ENCODE results near the gene PDIA2.
"Not testable (repeated sequence)": the region's sequence is repeated elsewhere in the genome, so short reads cannot be mapped to it uniquely, and the experiment has no call there.

The PDIA2 gene

DNA sequence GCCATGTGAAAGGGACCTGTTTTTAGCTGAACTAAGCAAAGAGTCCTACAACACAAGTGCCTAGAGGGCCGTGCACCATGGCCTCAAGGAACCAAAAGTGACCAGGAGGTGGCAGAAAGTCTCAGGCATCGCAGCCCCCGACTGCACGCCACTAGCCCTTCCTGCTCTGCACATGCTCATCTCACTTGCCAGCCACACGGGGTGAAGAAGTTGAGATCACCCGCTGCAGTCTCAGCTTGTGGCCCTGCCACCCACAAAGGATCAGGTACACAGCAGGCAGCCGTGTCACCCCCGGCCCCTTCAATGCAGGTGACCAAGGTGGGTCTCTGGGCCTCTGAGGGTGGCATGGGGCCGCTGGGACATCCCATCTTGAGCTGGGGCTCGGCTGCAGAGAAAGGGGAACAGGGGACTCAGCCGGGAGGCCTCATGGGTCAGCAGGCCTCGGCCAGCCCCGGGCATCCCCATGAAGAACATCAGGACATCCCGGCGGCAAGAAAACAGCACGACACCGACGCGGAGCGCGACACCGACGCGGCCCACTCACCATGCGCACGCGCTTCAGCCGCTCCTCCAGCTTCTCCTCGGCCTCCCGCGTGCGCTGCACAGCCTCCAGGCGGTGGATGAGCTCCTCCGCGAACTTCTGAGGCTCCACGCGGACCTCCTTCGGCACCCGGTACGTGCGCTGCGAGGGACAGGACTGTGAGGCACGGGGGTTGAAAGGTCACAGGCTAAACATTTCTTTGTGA is 21.0 kb downstream of the PDIA2 start:
- no peak for DNase-seq

DNA sequence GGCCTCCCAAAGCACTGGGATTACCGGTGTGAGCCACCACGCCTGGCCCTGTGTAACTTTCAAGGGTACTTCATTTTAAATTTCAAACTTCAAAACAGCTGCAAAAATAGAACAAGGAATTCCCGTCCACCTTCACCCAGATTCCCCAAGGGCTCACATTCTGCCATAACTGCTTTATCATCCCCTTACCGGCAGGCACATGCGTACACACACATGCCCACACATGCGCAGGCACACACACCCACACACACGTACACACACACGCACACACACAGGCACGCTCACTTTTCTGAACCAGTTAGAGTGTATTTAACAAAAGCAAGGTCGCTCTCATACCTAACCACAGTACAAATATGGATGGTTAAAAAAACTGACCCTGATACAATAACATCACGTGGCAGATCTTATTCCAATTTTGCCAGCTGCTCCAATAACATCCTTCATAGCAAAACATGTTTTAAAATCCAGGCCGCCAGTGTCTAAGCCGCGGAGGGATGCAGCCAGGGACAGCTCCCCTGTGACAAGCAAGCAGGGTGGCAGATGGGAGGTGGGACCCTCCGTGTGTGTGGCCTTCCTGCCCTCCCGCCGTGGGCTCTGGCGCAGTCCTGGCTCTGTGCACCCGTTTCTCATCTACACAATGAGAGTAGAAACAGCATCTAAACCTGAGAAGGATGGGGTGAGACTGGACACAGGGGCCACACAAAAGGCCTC is 23.1 kb downstream of the PDIA2 start:
- no peak for DNase-seq

DNA sequence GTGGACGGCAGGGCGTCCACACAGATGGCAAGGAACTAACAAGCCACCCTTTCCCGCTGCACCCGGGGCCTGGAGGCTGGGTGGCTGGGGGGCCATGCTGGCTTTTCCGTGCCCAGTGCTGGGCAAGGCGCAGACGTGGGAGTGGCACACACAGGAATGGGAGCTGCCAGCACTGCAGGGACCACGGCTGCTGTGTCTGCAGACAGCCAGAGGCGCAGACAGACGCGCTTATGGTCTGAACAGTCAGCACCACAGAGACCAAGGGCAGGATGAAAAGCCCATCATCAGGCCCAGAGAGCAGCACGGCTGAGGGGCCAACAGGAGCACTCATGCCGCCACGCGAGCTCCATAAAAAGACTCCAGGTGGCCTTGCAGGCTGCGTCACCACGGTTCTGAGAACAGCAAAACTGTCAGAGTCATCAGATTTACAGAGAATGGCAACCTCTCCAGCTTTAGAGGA is 24.0 kb downstream of the PDIA2 start:
- no peak for DNase-seq

DNA sequence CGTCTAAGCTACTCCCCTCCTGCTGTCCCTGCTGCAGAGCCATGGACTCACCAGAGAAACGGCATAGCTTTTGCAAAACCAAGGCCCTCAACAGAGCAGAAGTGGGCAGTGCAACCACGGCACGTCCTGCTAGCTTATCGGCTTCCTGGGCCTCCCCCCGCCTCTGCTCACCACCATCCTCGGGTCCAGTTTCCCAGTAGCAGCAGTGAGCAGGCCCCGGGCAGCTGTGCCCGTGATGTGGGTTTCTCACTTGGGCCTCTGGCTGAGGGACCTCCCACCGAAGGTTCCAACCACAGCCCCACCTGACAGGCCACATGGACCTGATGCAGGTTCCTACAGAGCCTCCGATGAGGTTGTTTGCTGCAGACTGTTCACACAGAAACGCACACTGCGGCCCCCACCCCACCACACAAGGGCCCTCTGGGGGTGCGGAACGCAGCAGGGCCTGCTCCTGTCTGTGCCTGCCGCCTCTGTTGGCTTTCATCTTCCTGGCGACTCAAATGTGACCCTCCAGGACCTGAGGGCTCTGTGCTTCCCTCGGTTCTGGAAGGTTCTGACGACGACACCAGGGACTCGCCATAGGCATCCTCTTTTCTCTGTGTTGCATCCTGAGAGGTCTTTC is 24.8 kb downstream of the PDIA2 start:
- DNase-seq, result no peak

DNA sequence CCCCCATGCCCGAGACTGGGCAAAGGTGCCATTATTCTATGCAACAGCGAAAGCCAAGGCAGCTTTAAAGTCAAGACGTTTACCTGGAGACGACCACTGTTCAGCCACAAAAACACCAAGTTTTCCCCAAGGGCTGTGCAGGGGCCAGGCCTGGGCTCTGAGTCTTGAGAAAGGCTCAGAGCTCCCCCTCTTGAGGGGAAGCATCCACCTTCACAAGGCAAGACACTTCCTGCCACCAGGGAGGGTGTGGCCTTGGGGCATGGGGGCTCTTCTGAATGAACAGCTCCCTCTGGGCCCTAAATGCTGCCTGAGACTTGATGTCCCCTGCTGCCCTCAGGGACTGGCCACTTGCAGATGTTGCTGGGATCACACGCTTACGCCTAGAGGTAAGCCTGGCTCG is 26.5 kb downstream of the PDIA2 start:
- no peak for DNase-seq

DNA sequence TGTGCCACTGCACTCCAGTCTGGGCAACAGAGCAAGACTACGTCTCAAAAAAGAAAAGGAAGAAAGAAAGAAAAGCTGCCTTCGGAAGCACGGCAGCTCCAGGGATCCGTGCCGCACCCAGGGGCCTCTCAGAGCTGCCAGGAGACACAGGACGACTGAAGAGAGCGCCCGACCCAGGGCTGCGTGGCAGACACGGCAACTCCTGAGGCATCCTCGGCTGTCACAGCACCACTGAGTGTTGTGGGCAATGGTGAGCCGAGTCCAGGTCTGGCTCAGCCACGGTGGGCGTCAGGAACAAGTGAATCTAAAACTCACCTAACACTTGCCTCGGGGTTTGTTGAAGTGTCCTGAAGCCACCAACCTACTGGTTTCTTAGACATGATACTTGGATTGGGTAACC is 28.8 kb downstream of the PDIA2 start:
- no peak for DNase-seq

DNA sequence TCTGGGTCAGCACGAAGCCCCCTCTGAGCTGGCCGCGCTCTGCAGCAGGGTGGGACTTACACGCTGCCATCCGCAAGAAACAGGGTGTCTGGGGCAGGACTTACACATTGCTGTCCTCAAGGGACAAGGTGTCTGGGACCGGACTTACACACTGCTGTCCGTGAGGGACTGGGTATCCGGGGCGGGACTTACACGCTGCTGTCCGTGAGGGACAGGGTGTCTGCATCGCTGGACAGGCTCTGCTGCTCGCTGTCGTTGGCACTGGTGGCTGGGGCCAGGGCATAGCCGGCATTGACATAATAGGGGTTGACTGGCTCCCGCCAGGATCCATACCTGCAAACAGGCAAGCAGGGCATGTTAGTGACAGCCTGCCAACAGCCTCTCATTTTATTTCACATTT is 31.4 kb downstream of the PDIA2 start:
- DNase-seq, result no peak

DNA sequence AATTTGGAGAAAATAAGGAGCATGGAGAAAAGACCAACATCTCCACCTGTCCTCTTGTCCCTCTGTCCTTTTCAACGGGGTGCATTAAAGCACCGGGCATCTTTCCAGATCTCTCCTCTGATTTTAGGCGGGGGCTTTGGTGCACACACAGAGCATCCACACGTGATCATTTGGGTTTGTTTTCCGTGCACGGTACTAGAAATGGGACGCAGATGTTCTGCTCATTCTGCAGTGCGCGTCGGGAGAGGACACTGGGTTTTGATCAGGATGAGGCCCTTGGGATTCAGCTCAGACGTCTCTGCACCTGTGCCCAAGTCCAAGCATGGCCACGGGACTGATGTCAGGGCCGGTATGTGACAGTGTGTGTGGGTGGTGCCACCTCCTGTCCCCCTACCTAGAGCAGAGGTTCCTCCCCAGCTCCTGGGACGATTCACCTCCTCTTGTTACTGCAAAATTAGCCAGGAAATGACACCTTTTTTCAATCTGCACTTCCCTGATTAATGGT is 31.9 kb downstream of the PDIA2 start:
- no peak for DNase-seq

DNA sequence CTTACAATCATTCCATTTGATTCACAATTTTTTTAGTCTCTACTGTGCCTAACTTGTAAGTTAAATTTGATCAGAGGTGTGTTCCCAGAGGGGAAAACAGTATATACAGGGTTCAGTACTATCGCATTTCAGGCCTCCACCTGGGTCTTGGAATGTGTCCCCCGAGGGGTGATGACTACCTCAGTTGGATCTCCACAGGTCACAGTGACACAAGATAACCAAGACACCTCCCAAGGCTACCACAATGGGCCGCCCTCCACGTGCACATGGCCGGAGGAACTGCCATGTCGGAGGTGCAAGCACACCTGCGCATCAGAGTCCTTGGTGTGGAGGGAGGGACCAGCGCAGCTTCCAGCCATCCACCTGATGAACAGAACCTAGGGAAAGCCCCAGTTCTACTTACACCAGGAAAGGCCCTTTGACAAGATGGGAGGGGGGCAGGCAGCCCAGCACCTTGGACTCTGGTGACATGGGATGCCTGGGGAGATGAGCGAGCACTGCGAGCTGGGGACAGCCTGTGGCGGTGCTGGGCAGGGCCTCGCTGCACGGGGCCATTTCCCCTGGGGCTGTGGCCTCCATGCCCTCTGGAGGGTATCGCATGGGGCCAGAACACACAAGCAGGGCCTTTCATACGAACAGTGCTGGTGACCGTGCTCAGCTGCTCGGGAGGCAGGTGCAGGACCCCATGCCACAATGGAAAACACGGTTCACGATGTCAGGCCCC is 33.9 kb downstream of the PDIA2 start:
- DNase-seq, result no peak

DNA sequence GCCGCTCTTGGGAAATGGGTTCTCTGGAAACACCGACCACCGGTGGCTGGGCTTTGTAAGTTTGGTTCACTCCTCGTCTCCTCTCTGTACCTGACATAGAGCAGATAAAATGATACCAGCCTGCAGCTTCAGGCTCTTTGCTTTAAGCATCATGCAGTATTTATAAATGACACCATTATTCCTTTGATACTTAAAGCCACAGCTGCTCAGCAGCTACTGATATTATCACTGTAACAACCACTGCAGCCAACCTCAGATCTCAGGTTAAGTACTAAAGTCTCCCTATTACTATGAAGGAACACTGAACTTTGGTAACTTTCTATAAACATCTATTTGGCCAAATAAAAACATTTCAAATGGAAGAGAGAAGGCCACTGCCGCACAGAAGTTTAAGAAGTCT is 34.6 kb downstream of the PDIA2 start:
- DNase-seq, result no peak

DNA sequence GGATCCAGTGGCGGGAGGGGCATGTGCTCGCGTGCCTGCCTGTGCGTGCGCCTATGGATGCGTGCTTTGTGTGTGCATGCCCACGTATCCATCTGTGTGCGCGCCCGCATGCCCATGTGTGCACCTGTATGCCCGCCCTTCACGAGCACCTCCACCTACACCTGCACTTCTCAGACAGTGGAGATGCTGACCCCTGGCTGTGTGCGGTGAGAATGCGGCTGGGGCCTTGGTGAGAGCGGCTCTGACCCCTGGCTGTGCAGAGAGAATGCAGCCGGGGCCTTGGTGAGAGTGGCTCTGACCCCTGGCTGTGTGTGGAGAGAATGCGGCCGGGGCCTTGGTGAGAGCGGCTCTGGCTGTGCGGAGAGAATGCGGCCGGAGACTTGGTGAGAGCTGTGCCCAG is 35.7 kb downstream of the PDIA2 start:
- DNase-seq, result no peak

DNA sequence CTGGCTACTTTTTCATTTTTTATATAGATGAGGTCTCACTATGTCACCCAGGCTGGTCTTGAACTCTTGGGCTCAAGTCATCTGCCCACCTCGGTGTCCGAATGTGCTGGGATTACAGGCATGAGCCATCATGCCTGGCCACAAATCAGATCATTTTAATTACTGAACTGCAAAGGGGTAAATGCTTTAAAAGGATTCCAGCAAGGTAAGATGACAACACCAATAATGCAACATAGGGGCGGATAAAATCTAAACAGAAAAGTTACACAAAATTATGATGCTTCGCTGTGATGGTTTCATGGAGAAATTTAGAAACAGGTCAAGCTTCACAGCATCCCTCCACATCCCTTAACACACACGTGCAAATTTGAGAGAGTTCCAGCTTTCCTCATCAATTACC is 37.2 kb downstream of the PDIA2 start:
- DNase-seq, result no peak

DNA sequence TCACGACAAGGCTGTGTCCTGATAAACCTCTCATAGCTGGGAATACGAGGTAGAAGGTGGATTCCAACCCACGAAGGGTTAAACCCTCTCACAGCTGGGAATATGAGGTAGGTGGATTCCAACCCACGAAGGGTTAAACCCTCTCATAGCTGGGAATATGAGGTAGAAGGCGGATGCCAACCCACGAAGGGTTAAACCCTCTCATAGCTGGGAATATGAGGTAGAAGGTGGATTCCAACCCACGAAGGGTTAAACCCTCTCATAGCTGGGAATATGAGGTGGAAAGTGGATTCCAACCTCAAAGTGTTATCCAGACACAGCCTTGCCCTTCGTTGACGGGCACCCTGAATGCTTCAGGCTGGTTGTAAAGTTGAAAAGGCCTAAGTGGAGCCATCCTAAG is 38.6 kb downstream of the PDIA2 start:
- DNase-seq, result no peak

DNA sequence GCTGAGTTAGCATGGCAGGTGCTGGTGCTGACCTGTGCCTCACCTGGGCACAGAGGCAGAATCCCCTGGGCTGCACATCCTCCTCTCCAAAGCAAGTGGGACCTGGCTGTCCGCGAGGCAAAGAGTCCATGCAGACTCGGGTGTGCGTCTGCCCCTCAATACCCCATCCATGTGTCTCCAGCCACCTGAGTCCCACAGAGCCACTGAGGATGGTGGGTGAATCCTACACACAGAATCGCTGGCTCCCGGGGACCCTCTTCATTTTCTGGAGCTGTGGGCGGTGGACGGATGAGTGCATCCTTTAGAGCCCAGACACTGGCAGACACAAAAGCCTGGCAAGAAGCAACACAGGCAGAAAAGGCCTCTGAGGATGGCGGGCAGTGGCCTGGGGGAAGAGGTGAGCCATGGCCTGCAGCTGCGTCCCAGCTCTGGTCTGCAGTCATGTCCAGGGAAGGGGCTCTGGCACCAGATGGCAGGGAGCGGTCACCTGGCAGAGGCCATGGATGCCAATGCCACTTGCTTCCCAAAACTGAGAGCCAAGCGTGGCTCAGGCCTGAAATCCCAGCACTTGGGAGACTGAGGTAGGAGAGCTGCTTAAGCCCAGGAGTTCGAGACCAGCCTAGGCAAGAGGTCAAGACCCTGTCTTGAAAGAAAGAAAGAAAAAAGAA is 39.6 kb downstream of the PDIA2 start:
- no peak for DNase-seq

DNA sequence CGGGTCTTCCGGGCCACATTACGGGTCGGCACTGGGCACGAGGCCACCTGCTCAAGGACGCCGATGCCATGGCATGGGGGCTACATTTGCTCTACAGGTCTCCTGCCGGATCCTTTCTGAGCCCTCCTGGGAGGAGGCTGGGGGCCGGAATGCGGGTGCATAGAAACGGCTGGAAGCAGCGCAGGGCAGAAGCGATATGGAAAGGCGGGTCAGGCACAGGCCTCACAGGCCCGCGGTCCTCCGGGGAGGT is 41.2 kb downstream of the PDIA2 start:
- DNase-seq, result no peak

DNA sequence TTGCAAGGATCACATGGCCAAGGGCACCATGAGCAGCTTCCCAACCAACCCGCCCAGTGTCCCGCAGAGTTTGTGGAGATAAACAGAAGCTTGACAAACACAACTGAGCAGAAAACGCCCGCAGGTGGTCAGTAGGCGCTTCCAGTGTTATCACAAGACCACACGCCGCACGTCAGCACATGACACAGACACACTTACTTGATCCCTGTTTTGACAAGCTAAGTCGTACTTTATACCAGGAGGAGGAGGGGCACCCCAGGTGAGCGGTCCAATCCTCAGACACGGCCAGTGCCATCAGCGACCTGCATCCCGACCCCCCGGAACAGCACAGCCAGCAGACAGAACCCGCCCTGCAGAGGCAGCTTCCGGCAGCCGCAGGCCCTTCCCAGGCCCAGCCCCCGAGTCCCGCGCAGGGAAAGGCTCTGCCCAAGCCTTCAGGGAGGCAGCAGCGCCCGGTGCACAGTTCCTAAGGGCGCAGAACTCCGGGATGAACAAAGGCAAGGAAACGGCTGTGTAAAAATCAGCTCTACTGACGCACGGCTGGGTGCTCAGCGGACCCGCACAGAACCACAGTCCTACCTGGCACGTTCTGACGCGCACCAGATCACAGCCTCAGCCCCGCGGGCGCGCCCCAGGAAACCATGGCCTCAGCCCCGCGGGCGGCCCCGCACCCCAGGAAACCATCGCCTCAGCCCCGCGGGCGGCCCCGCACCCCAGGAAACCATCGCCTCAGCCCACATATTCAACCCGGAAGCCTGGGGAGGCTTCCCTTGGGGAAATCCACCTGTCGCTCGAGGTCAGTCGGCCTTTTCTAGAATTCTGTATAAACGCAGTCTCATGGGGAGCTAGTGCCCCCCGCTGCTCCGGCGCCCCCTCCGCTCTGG is 41.7 kb downstream of the PDIA2 start:
- DNase-seq, result no peak

DNA sequence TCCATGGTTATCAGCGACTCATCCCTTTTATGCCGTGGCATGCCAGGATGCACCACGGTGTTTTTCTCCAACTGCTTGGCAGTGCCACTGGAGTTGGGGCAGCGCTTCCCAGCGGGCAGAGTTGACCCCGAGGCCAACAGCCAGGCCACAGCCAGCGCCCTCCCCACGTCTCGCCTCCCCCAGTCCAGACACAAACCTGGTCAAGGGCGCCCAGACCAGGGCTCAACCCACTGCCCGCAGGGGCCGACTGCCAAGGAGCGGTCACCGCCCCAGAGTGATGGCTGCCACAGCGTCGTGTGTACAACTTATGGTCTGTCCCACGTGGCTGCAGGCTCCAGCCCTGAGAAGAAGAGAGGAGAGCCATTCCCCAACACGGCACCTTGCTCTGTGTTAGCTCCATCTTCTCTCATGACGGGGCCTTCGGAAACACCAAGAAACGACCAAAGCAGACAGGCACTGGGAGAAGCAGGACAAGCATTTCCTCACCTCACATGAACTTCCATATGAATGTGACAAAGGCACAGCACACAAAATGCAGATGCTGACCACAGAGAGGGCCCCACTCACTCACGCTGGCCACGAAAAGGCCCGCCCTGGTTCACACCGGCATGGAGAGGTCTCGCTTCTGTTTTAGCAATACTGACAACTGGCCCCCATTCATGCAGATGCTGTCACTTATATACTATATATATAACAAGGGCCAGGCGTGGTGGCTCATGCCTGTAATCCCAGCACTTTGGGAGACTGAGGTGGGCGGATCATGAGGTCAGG is 42.6 kb downstream of the PDIA2 start:
- DNase-seq, result no peak

DNA sequence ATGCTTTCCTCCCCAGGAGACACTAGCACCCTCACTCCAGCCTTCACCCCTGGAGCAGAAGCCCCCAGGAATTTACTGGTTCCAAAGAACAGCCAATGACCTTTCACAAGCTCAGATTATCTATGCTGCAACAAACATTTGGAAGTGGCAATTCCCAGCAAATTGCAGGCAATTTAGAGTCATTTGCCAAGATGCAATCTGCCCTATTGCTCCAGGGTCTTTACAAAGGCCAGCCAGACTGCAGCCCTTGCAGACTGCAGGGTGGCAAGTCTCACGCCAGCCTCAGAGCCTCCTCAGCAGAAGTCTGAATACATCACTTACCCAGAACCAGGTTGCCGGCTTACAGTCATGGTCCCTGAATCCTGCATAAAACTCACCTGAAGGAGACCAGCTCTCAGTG is 47.8 kb downstream of the PDIA2 start:
- no peak for DNase-seq

DNA sequence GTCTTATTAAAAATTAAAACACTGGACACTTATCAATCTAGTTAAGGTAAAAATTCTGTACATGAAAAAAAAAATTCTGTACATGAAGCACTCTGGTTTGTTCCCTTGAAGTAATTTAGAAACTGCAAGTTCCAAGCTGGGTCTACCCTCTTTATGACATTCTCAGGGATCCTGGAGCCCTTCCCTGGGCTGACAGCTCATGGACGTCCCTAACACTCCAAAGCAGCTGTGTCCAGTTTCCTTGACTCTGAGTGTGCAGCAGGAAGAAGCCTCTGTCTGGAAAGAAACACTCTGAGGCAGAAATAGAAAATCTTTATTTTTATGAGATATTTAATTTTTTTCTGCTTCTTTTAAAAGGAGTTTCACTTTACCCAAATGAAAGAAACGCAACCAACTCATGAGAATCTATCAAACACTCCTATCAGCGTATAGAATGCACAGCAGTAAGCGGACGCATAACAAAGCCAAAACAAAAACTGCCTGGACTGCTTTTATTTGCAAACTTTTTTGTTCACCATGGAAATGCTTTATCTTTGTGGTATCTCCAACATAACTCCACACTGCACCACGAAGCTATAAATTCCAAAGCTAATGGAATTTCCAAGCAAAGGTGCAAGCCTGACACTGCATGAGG is 48.3 kb downstream of the PDIA2 start:
- DNase-seq, result not testable (repeated sequence)

DNA sequence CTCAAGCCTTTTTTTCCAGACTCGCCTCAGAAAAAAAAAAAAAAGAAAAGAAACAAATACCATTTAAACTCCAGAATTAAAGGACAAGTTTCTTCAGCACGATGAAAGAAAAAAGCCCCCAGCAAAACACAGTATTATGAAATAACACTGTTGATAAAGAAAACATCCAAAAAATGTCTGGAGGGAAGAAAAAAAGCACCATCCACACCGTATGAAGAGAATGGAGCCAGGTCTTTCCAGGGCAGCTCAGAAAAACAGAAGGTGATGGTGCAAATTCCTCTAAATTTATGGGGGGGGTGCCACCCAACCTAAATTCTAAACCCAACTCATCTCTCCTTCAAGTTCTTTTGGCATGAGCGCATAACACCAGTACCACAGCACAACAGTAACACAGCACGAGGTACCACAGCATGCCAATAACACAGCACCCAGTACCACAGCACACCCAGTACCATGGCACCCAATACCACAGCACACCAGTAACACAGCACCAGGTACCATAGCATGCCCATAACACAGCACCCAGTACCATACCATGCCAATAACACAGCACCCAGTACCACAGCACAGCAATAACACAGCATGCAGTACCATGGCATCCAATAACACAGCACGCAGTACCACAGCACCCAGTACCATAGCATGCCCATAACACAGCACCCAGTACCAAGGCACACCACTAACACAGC is 50.6 kb downstream of the PDIA2 start:
- DNase-seq, result no peak

Data from kidney glomerular epithelial cell (primary cell).